ENCODE measurements around the gene GNG14. TPM values are rescaled to one million over a fixed set of nuclear protein-coding genes. Genes with fewer than 3 reads are reported as not detected.

GNG14 gene
- total RNA-seq, 1 experiment from 2014 or later: not detected

- no TSS peak for BruUV-seq (replicated peaks)
- Histone ChIP-seq H3K36me3 (ENCODE audit: control insufficient read depth in 1 of 2, insufficient read depth in 2 of 2, low read length in 2 of 2) (peaks cover 0 to 10% of the 10 kb centered on the region in 2 experiments; a peak in 2 of 4 replicates), H3K4me3 (replicated peaks in 1 of 2; ENCODE audit: low read depth in 1 of 2, low read length in 2 of 2) (no peak overlapping the region), H4K20me1 (ENCODE audit: insufficient read depth) (no peaks in the 10 kb centered on the region), H3K4me1 (ENCODE audit: control insufficient read depth in 1 of 2, insufficient read depth in 2 of 2, low read length in 2 of 2) (no peaks in the 10 kb centered on the region), H3K4me2 (ENCODE audit: low read length) (no peak overlapping the region), H2AFZ (ENCODE audit: low read depth, low read length, poor library complexity, severe bottlenecking) (no peak overlapping the region), H3K9me2 (ENCODE audit: insufficient read depth) (no peaks in the 10 kb centered on the region), H3K27ac (ENCODE audit: low read depth, low read length) (no peak overlapping the region), H3K27me3 (ENCODE audit: insufficient read depth, low read length) (no peaks in the 10 kb centered on the region), H3K79me2 (ENCODE audit: insufficient read depth, low read length) (no peaks in the 10 kb centered on the region), H3K9ac (ENCODE audit: low read length) (no peak overlapping the region), H3K9me3 (ENCODE audit: control insufficient read depth in 1 of 2, insufficient read depth in 1 of 2, low read depth in 1 of 2, low read length in 2 of 2) (no peaks in the 10 kb centered on the region)
- DNase-seq (ENCODE audit: low read depth, low spot score) (no peak), ATAC-seq (peak; percentile 80)
- intact Hi-C loops (cut with micrococcal nuclease): no loop called here
- ChIA-PET RAD21 (ENCODE audit: low non-redundant PET in 1 of 2, low total read pairs in 2 of 2, uncharacterized antibody in 2 of 2, unreplicated experiment in 2 of 2) (interaction anchor here in 1 of 2 experiments (0.7 kb wide), 1 partner anchor 15 kb away, joined by 7 read pairs; no protein-coding TSS in a partner anchor), POLR2A (no interaction called here), CTCF (no interaction called here)
- TF ChIP-seq FOSL1 (IDR thresholded peaks at IDR 0.05; ENCODE audit: low read depth) (no peak), POLR2AphosphoS5 (IDR thresholded peaks at IDR 0.05; ENCODE audit: low read depth, low read length) (no peak), RAD21 (IDR thresholded peaks at IDR 0.05; ENCODE audit: low read depth) (no peak), ZFX (IDR thresholded peaks at IDR 0.05) (no peak), SRF (IDR thresholded peaks at IDR 0.05; ENCODE audit: low read depth) (no peak), POLR2A (IDR thresholded peaks at IDR 0.05; ENCODE audit: borderline replicate concordance, extremely low read depth, insufficient read depth, insufficient read length) (no peak), ELF1 (IDR thresholded peaks at IDR 0.05; ENCODE audit: borderline replicate concordance, low read depth) (no peak), EZH2phosphoT487 (IDR thresholded peaks at IDR 0.05; ENCODE audit: borderline replicate concordance) (no peak), TCF7L2 (IDR thresholded peaks at IDR 0.05; ENCODE audit: borderline replicate concordance, extremely low read depth, insufficient read depth, insufficient read length) (no peak), JUND (IDR thresholded peaks at IDR 0.05) (no peak)
- TF ChIP-seq, protein P1, sequence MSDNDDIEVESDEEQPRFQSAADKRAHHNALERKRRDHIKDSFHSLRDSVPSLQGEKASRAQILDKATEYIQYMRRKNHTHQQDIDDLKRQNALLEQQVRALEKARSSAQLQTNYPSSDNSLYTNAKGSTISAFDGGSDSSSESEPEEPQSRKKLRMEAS (IDR thresholded peaks at IDR 0.05): no peak
These were observed 30.8 kb upstream of the GNG14 start for GRCh38 chr19:12656899-12657571.

GRCh38 chr19:12657966-12658365 lies 29.8 kb upstream of the GNG14 start:
- H3K4me1 ChIP-seq (ENCODE audit: control insufficient read depth in 1 of 2, insufficient read depth in 2 of 2, low read length in 2 of 2): no peaks in the 10 kb centered on the region
- ATAC-seq (no peak), DNase-seq (ENCODE audit: low read depth, low spot score) (no peak)
- POLR2A ChIA-PET: no interaction called here
- no peak overlapping the region for H3K9ac ChIP-seq (ENCODE audit: low read length)
- H4K20me1 ChIP-seq (ENCODE audit: insufficient read depth): no peaks in the 10 kb centered on the region
- H3K27ac ChIP-seq (ENCODE audit: low read depth, low read length): no peak overlapping the region
- no peaks in the 10 kb centered on the region for H3K79me2 ChIP-seq (ENCODE audit: insufficient read depth, low read length)
- no peak for TF ChIP-seq SP1 (IDR thresholded peaks at IDR 0.05; ENCODE audit: low read depth)
- peak in 2 of 3 experiments; percentile 9 to 24; a peak in 1 of 6 replicates for TF ChIP-seq CTCF (IDR thresholded peaks at IDR 0.05 in 2 of 3, conservative IDR thresholded peaks at IDR 0.05 in 1 of 3; ENCODE audit: borderline replicate concordance in 1 of 3, insufficient read depth in 1 of 3, low read depth in 2 of 3, low read length in 2 of 3)
- TF ChIP-seq EZH2 (IDR thresholded peaks at IDR 0.05): no peak
- H3K9me2 ChIP-seq (ENCODE audit: insufficient read depth): no peaks in the 10 kb centered on the region
- intact Hi-C loops (cut with micrococcal nuclease): no loop called here
- H3K4me3 ChIP-seq (replicated peaks in 1 of 2; ENCODE audit: low read depth in 1 of 2, low read length in 2 of 2): no peak overlapping the region
- BruUV-seq (replicated peaks): no TSS peak
- no peaks in the 10 kb centered on the region for H3K27me3 ChIP-seq (ENCODE audit: insufficient read depth, low read length)
- peaks cover 0 to 10% of the 10 kb centered on the region in 2 experiments; a peak in 2 of 4 replicates for H3K36me3 ChIP-seq (ENCODE audit: control insufficient read depth in 1 of 2, insufficient read depth in 2 of 2, low read length in 2 of 2)
- H2AFZ ChIP-seq (ENCODE audit: low read depth, low read length, poor library complexity, severe bottlenecking): no peak overlapping the region
- RAD21 ChIA-PET (ENCODE audit: low non-redundant PET in 1 of 2, low total read pairs in 2 of 2, uncharacterized antibody in 2 of 2, unreplicated experiment in 2 of 2): interaction anchor here in 1 of 2 experiments (0.7 kb wide), 1 partner anchor 14 kb away, joined by 7 read pairs; no protein-coding TSS in a partner anchor
- CTCF ChIA-PET: no interaction called here
- no peaks in the 10 kb centered on the region for H3K9me3 ChIP-seq (ENCODE audit: control insufficient read depth in 1 of 2, insufficient read depth in 1 of 2, low read depth in 1 of 2, low read length in 2 of 2)
- H3K4me2 ChIP-seq (ENCODE audit: low read length): no peak overlapping the region
